ENCODE measurements around the gene RPL38.

Gene RPL38

DNA sequence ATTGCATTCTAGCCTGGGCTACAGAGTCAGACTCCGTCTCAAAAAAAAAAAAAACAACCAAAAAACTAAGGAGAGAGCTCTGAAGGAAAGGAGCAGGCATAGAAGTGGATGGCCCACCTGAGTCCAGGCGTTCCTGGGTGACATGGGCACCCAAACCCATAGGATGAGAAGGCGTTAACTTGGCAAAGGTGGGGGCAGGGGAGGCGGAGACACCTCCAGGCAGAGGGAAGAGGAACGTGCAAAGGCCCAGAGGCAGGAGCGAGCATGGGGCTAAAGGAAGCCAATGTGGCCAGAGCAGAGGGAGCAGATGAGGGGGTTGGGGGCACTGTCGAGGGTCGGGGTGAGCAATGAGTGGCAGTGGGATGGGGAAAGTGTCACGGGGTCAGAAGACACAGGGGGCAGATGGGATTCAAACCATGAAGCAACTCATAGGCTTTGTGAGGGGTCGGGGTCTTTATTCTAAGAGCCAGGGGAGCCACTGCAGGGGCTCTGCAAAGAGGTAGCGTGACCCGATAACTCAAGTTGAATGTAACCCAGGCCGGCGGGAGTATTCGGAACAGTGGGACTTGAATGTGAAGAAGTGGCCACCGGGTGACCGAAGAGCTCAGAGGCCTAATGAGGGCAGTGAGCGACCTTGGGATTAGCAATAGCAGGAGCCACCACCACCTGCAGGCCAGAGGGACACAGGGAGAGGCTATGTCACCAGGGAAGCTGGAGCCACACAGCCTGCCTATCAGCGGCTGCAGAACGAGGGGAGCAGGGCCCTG, 21.7 kb downstream of the RPL38 start:
- FAIRE-seq (no peak), DNase-seq (ENCODE audit: low spot score) (no peak)

DNA sequence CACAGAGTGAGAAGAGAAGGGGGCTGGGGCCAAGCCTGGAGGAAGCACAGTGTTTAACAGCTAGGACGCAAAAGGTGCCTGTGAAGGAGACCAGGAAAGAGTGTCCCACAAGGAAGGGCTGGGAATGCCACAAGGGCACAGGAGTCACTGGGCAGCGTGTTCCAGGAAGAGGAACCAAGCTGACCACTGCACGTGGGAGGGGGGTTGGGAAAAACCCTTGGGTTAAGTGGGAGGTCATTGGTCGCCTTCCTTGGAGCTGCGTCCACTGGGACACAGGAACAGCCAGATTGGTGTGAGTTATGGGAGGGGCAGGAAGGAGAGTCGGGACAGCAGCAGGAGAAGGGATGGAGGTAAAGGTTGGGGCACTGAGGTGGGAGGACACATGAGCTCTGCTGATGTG, 22.8 kb downstream of the RPL38 start:
- no peak for FAIRE-seq
- DNase-seq (ENCODE audit: low spot score), result no peak

DNA sequence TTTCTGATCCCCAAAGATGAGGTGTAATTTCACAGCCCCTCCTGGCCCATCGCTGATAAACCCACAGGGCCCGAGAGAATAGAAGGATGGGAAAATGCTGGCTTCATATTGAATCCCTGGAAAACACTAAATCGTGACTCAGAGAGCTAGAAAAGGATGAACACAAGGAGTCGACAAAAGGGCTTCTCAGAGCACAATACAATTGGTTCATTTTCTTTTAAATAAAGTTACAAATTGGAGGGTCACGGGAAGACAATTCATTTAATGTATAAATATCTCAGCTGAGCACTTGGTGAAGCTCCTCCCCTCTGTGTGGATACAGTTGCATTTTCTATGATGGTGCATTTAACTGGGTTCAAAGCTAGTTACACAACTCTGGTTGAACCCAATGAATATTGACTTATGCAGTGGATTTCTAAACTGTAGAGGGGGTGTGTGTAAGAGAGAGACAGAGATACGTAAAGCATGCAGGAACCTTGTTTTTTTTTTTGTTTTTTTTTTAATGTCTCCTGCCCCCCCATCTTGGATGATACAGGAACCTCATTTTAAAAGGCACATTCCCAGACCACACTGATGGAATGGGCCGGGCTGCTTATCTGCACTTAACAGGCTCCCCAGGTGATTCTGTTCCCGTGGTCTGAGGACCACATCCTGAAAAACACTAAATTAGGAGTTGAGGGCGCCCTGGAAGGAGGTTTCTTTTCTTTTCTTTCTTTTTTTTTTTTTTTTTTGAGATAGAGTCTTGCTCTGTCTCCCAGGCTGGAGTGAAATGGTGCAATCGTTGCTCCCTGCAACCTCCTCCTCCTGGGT, 24.0 kb downstream of the RPL38 start:
- FAIRE-seq (no peak), DNase-seq (ENCODE audit: low spot score) (no peak)

DNA sequence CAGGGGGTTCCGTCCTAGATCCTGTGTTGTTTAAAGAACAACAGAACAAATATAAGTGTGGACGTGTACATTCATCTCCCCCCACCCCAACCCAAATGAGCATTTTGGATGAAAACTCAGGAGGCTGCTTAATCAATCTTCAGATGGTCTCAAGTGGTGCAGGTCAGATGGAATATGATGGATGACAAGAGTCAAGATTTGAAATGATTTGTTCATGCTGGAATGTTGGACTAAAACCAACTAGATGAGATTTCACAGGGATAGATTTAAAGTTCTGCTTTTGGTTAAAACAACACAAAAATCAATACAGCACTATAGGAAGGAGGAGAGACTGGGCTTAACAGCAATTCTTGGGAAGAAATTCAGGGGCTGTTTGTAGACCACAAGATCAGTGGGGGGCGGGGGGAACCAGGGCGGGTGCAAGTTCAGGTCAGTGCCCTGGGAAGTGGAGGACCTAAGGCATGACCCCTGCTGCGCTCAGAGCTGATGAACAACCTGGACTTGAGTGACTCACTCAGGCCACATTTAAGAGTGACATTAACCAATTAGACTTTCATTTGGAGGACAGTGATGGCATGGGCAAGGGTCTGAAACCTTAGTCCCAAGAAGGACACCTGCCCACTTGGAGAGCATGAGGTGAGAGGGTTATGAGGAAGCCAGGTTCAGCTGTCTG, 25.0 kb downstream of the RPL38 start:
- DNase-seq (ENCODE audit: low spot score) (peak; percentile 25), FAIRE-seq (no peak)

DNA sequence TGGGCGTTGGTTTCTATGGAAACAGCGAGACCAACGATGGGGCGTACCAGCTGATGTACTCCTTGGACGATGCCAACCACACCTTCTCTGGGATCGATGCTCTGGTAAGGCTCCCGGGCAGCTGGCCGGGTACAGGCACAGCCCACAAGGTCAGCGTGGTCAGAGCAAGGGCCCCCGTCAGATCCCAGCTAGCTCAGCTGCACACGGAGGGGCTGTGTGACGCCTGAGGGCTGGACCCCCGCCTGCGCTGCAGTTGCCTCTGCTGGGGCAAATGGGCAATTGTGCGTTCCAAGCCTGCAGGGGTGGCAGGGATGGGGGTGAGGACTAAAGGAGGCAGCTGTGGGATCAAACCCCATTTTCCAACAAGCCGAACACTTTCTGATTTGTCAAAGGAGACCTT, 27.4 kb downstream of the RPL38 start:
- FAIRE-seq (no peak), DNase-seq (ENCODE audit: low spot score) (no peak)

DNA sequence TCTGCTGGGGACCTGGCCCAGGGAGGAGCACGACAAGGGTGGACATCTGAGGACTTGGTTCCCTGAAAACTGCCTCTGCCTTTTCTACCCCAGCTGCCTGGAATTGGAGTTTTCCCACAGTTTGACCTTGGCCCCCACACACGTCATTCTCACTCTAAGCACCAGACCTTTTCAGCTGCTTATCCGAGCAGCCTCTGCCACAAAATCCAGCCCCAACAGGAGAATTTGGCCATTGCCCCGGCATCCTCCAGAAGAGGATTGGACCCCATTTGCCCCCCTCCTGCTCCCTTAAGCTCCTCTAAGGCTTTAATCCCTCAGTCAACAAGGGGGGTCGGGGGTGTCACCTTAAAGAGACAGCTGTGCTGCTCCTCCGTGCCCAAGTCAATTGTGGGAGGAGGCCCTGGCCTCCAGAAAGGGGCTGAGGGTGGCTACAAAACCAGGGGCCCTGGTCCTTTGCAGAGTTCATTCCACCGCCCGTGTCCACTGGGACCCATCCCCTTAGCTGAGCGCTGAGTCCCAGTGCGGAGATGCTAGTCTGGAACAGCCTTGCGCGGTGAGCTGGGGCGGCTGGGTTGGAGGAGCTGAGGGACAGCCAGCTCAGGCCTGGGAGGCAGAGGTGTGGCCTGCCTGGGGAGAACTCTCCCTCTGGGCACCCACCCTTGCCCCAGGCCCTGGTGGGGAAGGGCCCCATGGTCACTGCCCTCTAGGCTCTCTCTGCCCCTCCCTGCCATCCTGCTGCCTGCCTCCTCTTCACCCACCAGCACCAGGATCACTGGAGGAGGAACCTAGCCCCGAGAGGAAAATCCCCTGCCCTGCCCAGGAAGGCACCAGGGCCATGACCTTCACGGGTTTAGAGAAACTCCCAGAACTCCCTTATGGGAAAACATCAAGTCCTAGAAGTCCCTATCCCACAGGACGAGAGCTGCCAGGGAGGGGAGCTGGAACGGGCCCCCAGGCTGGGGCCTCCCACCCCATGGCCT, 28.7 kb downstream of the RPL38 start:
- FAIRE-seq (no peak), DNase-seq (ENCODE audit: low spot score) (no peak)

DNA sequence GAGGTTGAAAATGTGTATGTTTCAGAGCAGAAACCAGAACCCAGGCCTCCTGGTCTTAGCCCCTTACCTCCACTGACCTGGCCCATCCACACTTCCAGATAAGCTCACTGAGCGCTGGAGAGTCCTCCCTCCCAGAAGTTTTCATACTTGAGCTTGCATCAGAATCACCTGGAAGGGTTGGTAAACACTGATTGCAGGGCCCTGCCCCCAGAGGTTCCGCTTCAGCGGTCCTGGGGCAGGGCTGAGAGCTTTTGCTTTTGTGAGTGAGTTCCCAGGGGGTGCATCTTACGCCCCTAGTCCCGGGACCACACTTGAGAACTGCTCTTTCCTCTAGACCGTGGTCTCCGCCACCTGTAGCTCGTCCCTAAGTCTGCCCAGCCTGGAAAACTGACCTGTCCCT, 30.5 kb downstream of the RPL38 start:
- no peak for DNase-seq (ENCODE audit: low spot score)
- FAIRE-seq, result no peak

DNA sequence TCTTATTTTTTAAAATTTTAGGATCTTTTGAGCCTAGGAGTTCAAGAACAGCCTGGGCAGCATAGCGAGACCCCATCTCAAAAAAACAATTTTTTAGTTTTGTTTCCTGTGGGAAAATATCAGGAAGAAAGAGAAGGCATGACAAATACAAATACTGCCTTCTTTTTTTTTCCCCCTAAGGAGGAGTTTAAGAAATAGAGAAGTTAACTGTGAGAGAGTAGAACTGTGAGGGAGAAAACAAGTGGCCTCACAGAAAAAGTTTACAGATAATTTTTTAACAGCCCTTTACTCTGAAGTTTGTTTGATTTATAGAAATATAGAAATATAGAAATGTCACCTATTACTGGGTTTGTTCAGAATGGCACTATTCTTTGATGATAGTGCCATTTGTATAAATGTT, 31.0 kb downstream of the RPL38 start:
- no peak for FAIRE-seq
- DNase-seq (ENCODE audit: low spot score), result no peak

DNA sequence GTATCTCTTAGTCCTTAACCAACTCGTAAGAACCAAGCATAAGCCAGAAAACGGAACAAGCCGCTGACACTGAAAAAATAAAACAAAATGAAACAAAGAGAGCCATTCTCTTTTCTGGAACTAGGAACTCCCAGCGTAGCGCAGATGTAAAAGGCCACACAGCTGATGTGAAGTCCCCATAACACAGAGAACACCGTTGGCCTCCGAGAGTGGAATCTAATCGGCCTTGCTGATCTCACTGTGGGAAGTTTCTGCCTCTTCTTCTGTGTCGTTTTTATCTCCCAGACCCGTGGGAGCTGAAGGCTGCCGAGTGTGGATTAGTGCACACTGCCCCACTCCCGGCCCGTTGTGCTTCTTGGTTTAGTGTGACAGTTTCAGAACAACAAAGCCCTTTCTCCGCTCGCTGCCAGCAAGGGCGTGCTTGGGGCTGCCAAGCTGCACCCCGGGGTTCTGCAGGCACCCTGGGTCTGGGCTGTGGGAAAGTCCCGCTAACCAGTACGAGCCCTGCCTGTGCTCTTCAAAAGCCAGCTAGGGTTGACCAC, 31.6 kb downstream of the RPL38 start:
- no peak for FAIRE-seq
- no peak for DNase-seq (ENCODE audit: low spot score)

DNA sequence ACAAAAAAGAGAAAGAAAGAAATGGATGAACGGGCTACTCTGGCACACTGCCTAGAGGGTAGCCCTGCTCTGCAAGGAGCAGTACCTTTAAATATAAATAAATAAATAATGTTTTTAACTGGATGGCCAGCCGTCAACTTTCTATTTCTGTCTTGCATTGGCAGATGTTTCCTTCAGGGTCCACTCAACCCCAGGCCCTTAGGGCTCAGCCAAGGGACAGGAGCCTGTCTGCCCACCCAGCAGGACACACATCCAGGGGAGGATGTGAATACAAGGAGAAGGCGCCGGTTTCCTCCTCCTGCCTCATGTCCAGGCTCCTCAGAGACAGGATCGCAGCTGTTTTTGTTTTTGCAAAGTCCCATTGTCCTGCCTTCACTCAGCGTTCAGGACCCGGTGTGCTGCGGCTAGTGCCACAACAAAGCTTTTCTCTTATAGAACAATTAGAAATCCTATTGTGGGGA, 32.5 kb downstream of the RPL38 start:
- DNase-seq (ENCODE audit: low spot score) (no peak), FAIRE-seq (no peak)

DNA sequence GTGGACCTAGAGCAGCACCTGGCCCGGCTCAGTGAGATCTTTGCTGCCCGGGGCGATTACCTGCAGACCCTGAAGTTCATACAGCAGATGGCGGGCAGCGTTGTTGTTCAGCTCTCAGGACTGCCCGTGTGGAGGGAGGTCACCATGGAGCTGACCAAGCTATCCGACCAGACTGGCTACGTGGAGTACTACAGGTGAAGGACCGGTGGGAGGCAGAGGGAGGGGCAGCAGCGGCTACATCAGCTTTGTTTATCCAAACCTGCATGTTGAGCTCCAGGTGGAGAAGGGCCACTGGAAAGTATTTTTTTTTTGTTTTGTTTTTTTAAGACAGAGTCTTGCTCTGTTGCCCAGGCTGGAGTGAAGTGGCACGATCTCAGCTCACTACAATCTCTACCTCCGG, 33.8 kb downstream of the RPL38 start:
- no peak for DNase-seq (ENCODE audit: low spot score)
- no peak for FAIRE-seq

DNA sequence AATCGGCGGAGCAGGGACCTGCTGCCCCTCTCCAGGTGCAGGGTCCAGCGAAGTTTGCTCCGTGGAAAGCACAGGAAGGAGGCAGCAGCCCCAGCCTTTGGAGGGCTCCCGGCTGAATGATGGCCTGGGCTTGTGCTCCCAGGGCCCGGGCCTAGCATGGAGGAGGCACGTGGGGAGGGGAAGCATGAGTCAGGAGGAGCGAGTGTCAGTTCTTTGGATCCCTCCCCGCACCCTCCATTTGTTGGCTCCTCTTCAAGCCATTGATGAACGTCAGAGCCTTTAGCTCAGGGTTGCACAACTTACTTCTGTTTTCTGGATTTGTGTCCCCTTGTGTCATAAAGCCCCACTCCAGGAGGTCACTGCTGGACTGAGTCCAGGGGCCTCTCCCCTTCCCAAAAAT, 35.7 kb downstream of the RPL38 start:
- DNase-seq (ENCODE audit: low spot score) (no peak), FAIRE-seq (no peak)

DNA sequence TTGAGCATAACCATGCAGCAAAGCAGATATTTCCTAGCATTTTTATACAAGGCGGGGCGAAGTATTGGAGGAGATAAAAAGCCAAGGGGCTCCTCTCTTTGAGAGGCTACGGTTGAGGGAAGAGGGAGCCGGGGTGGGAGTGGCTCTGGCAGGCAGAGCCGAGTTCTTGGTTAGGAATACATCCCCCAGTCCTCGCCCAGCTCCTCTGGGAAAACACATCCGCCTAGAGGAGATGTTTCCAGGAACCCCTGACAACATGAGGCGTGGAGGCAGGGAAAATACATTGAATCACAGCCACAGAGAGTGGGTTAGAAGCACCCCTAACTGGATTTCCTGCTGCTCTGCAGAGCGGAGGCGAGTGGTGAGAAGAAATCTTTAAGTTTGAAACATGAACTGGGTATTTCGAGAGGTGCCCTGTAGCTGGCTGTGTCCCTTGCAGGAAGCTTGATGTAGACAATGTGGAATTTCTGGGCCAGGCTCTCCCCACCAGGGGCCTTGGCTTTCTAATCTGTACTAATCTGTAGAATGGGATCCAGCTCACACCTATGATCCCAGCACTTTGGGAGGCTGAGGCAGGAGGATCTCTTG, 37.2 kb downstream of the RPL38 start:
- no peak for FAIRE-seq
- no peak for DNase-seq (ENCODE audit: low spot score)

DNA sequence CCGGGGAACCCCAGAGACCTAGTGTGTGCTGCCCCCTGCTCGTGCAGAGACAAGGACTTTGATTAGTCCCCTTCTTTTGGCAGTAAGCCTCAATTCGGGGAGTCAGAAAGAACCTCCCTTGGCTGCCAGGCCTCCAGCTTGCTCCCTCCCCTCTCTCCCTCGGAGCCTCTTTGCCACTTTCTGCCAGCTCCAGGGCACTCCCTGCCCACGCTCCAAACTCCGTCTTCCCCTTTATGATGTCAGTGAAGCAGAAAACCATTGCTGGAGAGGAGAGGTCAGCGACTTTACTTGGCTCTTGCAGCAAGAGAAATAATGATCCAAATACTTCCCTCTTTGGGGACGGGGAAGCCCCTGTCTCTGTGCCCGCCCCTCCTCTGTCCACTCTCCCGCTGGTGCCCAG, 38.0 kb downstream of the RPL38 start:
- FAIRE-seq (no peak), DNase-seq (ENCODE audit: low spot score) (no peak)

DNA sequence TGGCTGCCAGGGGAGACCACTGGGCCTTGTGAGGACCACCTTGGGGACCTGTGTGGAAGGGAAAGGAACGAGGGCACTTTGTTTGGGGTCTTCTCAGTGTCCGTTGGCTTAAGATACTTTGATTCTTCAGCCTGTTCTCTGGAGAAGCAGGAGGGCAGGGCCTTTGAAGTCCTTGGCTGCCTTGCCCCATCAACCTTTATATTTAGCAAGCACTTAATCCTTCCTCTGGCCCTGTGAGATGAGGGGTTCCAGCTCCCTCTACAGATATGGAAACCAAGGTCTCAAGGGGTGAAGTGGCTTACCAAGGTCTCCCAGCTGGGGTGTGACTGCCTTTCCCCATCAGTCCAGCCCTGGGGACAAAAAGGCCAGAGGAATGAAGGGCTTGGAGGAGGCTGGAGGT, 38.4 kb downstream of the RPL38 start:
- DNase-seq (ENCODE audit: low spot score) (no peak), FAIRE-seq (no peak)

DNA sequence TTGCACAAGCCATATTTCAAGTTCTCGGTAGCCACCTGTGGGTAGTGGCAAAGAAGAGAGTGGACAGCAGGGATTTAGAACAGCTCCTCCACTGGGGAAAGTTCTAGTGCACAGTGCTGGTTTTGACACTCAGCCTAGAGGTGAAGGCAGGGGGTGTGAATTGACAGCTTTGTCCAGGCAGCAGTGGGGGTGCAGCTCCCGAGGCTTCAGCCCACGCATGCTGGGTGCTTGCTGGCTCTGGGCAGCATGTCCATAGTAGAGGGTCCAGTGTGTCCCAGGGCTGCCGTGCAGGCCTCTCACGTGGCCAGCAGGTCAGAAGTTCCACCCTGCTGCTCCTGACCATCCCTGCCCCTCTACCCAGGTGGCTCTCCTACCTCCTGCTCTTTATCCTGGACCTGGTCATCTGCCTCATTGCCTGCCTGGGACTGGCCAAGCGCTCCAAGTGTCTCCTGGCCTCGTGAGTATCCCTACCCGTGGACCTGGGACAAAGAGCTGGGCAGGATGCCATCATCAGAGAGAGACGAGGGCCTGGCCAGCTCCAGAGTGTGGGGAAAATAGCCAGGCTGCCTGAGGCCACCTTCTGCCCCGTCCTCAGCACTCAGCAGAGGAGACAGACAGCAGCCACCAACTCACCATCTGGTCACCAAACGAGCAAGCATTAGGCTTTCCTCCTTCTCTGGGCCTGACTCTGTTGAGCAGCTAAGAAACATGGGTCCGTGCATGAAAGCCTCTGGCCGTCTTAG, 39.7 kb downstream of the RPL38 start:
- FAIRE-seq, result no peak

DNA sequence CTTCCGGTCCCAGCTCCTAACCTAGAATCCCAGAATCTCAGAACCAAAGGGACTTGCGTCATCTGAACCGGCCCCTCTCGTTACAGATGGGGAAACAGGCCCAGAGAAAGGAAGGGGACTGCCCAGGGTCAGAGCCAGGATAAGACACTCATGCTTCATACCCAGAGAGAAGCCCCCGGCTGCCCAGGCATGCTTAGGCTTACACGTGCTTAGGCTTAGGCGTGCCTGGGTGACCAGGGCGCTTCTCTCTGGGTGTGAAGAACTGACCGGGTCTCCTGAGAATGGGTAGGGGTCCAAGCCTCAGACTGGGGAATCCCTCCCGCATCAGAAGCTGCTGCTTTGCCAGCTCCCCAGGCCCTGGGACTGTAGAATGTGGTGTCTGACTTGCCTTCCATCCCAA, 40.6 kb downstream of the RPL38 start:
- FAIRE-seq, result no peak
- DNase-seq (ENCODE audit: low spot score), result no peak

More for the DNA sequence above, 39.7 kb downstream of the RPL38 start:
- DNase-seq (ENCODE audit: low spot score), result no peak

DNA sequence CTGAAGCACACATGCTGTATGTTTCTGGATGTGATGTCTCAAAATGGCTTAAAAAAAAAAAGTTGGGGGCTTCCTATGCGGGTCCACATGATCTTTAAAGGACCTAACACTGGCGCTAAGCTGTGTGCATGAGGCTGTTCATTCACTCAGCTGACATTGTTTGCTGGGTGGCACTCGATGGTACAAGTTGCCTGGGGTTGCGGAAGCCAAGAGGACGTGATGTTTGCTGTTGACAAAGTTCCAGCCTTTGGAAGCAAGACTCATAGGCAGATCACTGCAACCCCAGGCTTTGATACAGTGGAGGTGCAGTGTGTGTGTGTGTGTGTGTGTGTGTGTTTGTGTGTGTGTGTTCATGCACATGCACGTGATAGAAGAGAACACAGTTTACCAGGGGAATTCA, 41.1 kb downstream of the RPL38 start:
- FAIRE-seq (no peak), DNase-seq (ENCODE audit: low spot score) (no peak)

DNA sequence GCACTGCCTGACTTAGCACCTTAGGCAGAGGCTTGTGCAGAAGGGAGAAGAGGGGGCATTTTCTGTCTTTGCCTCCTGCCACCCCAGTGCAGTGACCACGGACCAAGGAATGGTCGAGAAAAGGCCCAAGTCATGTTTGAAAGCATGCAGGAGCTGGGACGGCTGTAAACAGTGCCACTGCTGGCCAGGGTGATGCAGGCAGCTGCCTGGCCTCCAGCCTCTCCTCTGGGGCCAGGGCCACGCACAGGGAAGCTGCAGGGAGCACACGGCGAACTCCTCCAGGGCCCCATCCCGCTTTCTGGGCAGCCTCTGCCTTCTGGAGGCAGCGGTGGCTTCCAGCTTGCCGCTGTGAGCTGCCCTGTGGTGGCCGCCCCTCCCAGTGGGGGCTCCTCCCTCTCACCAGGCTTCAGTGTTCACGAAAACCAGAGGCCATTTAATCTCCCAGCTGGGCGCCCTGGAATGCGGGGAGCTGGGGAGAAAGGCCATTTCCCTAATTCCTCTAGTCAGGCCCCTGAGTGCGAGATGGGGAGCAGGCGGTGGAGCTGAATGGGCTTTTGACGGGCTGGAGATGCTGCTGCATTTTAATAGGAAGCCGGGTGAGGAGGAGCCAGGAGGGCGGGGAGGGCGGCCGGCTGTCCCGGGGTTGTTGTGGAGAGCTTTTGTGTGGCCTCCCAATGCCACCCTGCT, 41.8 kb downstream of the RPL38 start:
- FAIRE-seq (no peak), DNase-seq (ENCODE audit: low spot score) (no peak)
